HCT116 (cell line): ENCODE data around the gene STX1A. TPM values are rescaled to one million over a fixed set of nuclear protein-coding genes. Genes with fewer than 3 reads are reported as not detected.

ENCODE experiments used
- ATAC-seq: fragments of 200-7000 bp; cut with Tn5 transposase; 2 replicates; pipeline ENCODE4 v1.9.1; 2020; ENCODE audit warnings: mild to moderate bottlenecking, moderate library complexity
- BruUV-seq: library from RNA; stranded (reverse); fragments of 400-500 nt; replicated peaks from 2 replicates; lab custom pipeline; 2021; lab: Mats Ljungman, UMichigan
- CTCF ChIA-PET: fragments of 300-600 bp; sonication (Branson Sonifier 250); formaldehyde crosslinking; loops from one replicate; lab custom pipeline; 2021; ENCODE audit warnings: antibody characterized with exemption; lab: Charles Lee
- POLR2A ChIA-PET: fragments of 300-600, 350-600 bp; sonication (Branson Sonifier 250); formaldehyde crosslinking; loops from one replicate; lab custom pipeline; 2021; ENCODE audit warnings: antibody characterized with exemption; lab: Charles Lee
- RAD21 ChIA-PET, 2 experiments: fragments of 300-600 bp; sonication (Branson Sonifier 250); formaldehyde crosslinking; loops; one replicate each; lab custom pipeline; 2023; ENCODE audit warnings: low total read pairs in 2 of 2; ENCODE audit not compliant: uncharacterized antibody in 2 of 2, unreplicated experiment in 2 of 2, low non-redundant PET in 1 of 2; lab: Charles Lee
- DNase-seq: peaks from one replicate; pipeline ENCODE4 v3.0.0-alpha.2; 2010; ENCODE audit warnings: low read depth, low spot score
- H2AFZ ChIP-seq: fragments of 200-600 bp; shearing (Covaris generic), sonication (generic); 2 replicates; pipeline ENCODE4 v1.6.1; 2017; ENCODE audit warnings: low read depth, mixed run types, mixed read lengths, antibody characterized with exemption, low read length; ENCODE audit not compliant: poor library complexity, severe bottlenecking
- H3K27ac ChIP-seq: 2 replicates; pipeline ENCODE4 v1.5.1; 2012; ENCODE audit warnings: low read depth, low read length
- H3K27me3 ChIP-seq: fragments of 200-600 bp; sonication (generic); 2 replicates; pipeline ENCODE4 v1.6.1; 2016; ENCODE audit warnings: mixed run types, low read length, mixed read lengths; ENCODE audit not compliant: insufficient read depth
- H3K36me3 ChIP-seq, 2 experiments: fragments of 200-500 bp in 1 of 2; fragments of 200-600 bp in 1 of 2; sonication (Bioruptor generic) in 1 of 2; sonication (generic) in 1 of 2; 2 replicates each; pipeline versions ENCODE4 v1.5.1 to v1.6.1; 2014 to 2016; ENCODE audit warnings: low read length in 2 of 2, inconsistent platforms in 1 of 2, mixed read lengths in 1 of 2, mixed run types in 1 of 2; ENCODE audit not compliant: insufficient read depth in 2 of 2, control insufficient read depth in 1 of 2
- H3K4me1 ChIP-seq, 2 experiments: fragments of 200-600 bp in 1 of 2; sonication (generic) in 1 of 2; 2 replicates each; pipeline versions ENCODE4 v1.5.1 to v1.6.1; 2012 to 2017; ENCODE audit warnings: low read length in 2 of 2, inconsistent platforms in 1 of 2, mild to moderate bottlenecking in 1 of 2, mixed read lengths in 1 of 2, mixed run types in 1 of 2, moderate library complexity in 1 of 2; ENCODE audit not compliant: insufficient read depth in 2 of 2, control insufficient read depth in 1 of 2
- H3K4me2 ChIP-seq: fragments of 200-600 bp; sonication (generic); 2 replicates; pipeline ENCODE4 v1.6.1; 2017; ENCODE audit warnings: mixed run types, low read length, mixed read lengths
- H3K4me3 ChIP-seq, 2 experiments: fragments of 200-600 bp in 1 of 2; sonication (generic) in 1 of 2; replicated peaks in 1 of 2; 2 replicates each; pipeline ENCODE4 v1.5.1; 2011 to 2016; ENCODE audit warnings: low read length in 2 of 2, control low read depth in 1 of 2, low read depth in 1 of 2, mild to moderate bottlenecking in 1 of 2, mixed read lengths in 1 of 2, mixed run types in 1 of 2
- H3K79me2 ChIP-seq: fragments of 200-600 bp; sonication (generic); 2 replicates; pipeline ENCODE4 v1.6.1; 2017; ENCODE audit warnings: mild to moderate bottlenecking, mixed run types, low read length, moderate library complexity, mixed read lengths; ENCODE audit not compliant: insufficient read depth
- H3K9ac ChIP-seq: fragments of 200-600 bp; sonication (generic); 2 replicates; pipeline ENCODE4 v1.6.1; 2016; ENCODE audit warnings: low read length, mixed read lengths
- H3K9me2 ChIP-seq: fragments of 200-600 bp; sonication (generic), shearing (Covaris generic); 2 replicates; pipeline ENCODE4 v1.6.1; 2017; ENCODE audit warnings: mixed run types, mild to moderate bottlenecking, moderate library complexity; ENCODE audit not compliant: insufficient read depth
- H3K9me3 ChIP-seq, 2 experiments: fragments of 200-500 bp in 1 of 2; fragments of 200-600 bp in 1 of 2; sonication (Bioruptor generic) in 1 of 2; sonication (generic) in 1 of 2; 2 replicates each; pipeline ENCODE4 v1.6.1; 2014 to 2017; ENCODE audit warnings: low read length in 2 of 2, mixed read lengths in 2 of 2, inconsistent platforms in 1 of 2, low read depth in 1 of 2, mild to moderate bottlenecking in 1 of 2, mixed run types in 1 of 2, moderate library complexity in 1 of 2; ENCODE audit not compliant: control insufficient read depth in 1 of 2, insufficient read depth in 1 of 2
- H4K20me1 ChIP-seq: fragments of 200-600 bp; sonication (generic), shearing (Covaris generic); 2 replicates; pipeline ENCODE4 v1.6.1; 2017; ENCODE audit warnings: mixed run types, mild to moderate bottlenecking, moderate library complexity; ENCODE audit not compliant: insufficient read depth
- CBX3 ChIP-seq: IDR thresholded peaks from 2 replicates; pipeline ENCODE4 v1.6.1; 2012; ENCODE audit warnings: low read depth
- EZH2phosphoT487 ChIP-seq: fragments of 200-600 bp; IDR thresholded peaks from 2 replicates; pipeline ENCODE4 v1.6.1; 2018; ENCODE audit warnings: antibody characterized with exemption, borderline replicate concordance
- FOSL1 ChIP-seq: IDR thresholded peaks from 2 replicates; pipeline ENCODE4 v1.6.1; 2012; ENCODE audit warnings: low read depth
- POLR2A ChIP-seq: IDR thresholded peaks from 2 replicates; pipeline ENCODE4 v1.7.0; 2011; ENCODE audit warnings: borderline replicate concordance; ENCODE audit not compliant: insufficient read depth, insufficient read length; ENCODE audit errors: extremely low read depth
- SRF ChIP-seq: IDR thresholded peaks from 2 replicates; pipeline ENCODE4 v1.6.1; 2012; ENCODE audit warnings: low read depth
- TCF7L2 ChIP-seq: IDR thresholded peaks from 2 replicates; pipeline ENCODE4 v1.7.0; 2011; ENCODE audit warnings: borderline replicate concordance, inconsistent platforms; ENCODE audit not compliant: insufficient read depth, insufficient read length; ENCODE audit errors: extremely low read depth
- YY1 ChIP-seq: IDR thresholded peaks from 2 replicates; pipeline ENCODE4 v1.6.1; 2011; ENCODE audit warnings: low read length, low read depth, moderate library complexity, mild to moderate bottlenecking; ENCODE audit not compliant: insufficient replicate concordance; ENCODE audit errors: extremely low read depth
- ZFX ChIP-seq: fragments of 450-650 bp; IDR thresholded peaks from 2 replicates; pipeline ENCODE4 v1.6.1; 2017
- intact Hi-C: fragments of 100-400 bp; cut with micrococcal nuclease; formaldehyde crosslinking; loops from 2 replicates; pipeline ENCODE4 v1.10.0; 2022
- total RNA-seq: library from RNA; stranded (reverse); gene quantifications from one replicate; pipeline ENCODE4 v1.2.1, GENCODE V29; 2021; ENCODE audit not compliant: unreplicated experiment
- TF ChIP-seq, protein P1 (sequence below): IDR thresholded peaks from 2 replicates; pipeline ENCODE4 v1.6.1; 2012; ENCODE audit warnings: low read depth
- TF ChIP-seq, protein P2 (sequence below), 3 experiments: fragments of 200-600 bp in 1 of 3; sonication (generic) in 1 of 3; IDR thresholded peaks in 2 of 3; conservative IDR thresholded peaks in 1 of 3; 2 replicates each; pipeline ENCODE4 v1.5.1; 2012 to 2017; ENCODE audit warnings: low read depth in 2 of 3, low read length in 2 of 3, antibody characterized with exemption in 1 of 3, borderline replicate concordance in 1 of 3, control low read depth in 1 of 3, mild to moderate bottlenecking in 1 of 3, mixed read lengths in 1 of 3, mixed run types in 1 of 3, moderate library complexity in 1 of 3; ENCODE audit not compliant: insufficient read depth in 1 of 3
- TF ChIP-seq, protein P3 (sequence below): IDR thresholded peaks from 2 replicates; pipeline ENCODE4 v1.6.1; 2012

STX1A gene
- total RNA-seq, 1 experiment from 2014 or later, result 39.4 TPM

DNA sequence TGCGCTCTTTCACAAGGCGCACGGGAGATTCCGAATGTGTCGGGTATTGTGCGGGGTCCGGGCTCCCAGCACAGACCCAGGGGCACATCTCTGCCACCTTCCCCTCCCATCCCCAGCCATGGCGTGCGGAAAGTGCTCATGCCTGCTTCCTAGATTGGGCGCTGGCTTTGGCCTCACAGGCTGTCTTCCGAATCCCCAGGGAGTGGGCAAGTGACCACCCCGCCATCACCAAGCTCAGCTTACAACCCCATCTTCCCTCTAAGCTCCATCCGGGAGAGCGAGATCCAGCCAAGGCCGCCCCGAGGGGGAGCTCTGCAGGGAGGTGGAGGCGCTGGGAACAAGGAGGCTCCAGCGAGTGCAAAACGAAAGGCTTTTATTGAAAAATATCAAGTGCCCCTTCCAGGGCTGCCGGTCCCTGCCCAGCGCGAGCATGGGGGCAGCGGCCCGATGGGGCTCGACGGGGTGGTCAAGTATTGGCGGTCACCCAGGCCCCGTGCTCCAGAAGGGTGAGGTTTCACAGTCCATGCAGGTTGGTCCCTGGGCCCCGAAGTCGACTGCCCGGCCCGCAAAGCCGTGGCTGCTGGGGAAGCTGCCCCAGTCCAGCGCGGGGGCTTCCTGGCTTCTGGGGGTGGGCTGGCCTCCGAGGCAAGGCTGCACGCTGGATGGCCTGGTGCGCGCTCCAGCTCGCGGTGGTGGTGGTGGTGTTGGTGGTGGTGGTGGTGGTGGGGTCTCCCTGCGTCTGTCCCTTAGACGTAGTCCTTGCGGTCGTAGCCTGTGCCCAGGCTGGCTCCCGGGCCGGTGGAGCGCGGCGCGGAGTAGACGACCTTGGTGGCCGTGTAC lies 49.4 kb upstream of the STX1A start:
- Histone ChIP-seq H3K9me3 (no peaks in the 10 kb centered on the region), H3K9me2 (no peaks in the 10 kb centered on the region), H3K27me3 (no peaks in the 10 kb centered on the region), H3K4me3 (0 out of 4 replicates have a peak overlapping the region, but pooled peaks of 1 of the 2 experiments have one; percentile 66), H2AFZ (no peak overlapping the region), H3K4me2 (peak overlapping the region; percentile 95), H3K9ac (no peak overlapping the region), H3K79me2 (no peaks in the 10 kb centered on the region), H3K36me3 (no peaks in the 10 kb centered on the region), H3K27ac (peak overlapping the region; percentile 78; the same call in 1 of the 2 replicates), H4K20me1 (no peaks in the 10 kb centered on the region), H3K4me1 (peaks cover 10 to 24% of the 10 kb centered on the region in 2 experiments; a peak in 3 of 4 replicates)
- DNase-seq (no peak), ATAC-seq (no peak)
- ChIA-PET RAD21 (no interaction called here), POLR2A (no interaction called here), CTCF (no interaction called here)
- no TSS peak for BruUV-seq
- intact Hi-C loops, result no loop called here
- TF ChIP-seq ZFX, result no peak
- TF ChIP-seq, protein P1, sequence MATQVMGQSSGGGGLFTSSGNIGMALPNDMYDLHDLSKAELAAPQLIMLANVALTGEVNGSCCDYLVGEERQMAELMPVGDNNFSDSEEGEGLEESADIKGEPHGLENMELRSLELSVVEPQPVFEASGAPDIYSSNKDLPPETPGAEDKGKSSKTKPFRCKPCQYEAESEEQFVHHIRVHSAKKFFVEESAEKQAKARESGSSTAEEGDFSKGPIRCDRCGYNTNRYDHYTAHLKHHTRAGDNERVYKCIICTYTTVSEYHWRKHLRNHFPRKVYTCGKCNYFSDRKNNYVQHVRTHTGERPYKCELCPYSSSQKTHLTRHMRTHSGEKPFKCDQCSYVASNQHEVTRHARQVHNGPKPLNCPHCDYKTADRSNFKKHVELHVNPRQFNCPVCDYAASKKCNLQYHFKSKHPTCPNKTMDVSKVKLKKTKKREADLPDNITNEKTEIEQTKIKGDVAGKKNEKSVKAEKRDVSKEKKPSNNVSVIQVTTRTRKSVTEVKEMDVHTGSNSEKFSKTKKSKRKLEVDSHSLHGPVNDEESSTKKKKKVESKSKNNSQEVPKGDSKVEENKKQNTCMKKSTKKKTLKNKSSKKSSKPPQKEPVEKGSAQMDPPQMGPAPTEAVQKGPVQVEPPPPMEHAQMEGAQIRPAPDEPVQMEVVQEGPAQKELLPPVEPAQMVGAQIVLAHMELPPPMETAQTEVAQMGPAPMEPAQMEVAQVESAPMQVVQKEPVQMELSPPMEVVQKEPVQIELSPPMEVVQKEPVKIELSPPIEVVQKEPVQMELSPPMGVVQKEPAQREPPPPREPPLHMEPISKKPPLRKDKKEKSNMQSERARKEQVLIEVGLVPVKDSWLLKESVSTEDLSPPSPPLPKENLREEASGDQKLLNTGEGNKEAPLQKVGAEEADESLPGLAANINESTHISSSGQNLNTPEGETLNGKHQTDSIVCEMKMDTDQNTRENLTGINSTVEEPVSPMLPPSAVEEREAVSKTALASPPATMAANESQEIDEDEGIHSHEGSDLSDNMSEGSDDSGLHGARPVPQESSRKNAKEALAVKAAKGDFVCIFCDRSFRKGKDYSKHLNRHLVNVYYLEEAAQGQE, result no peak
- no peak for TF ChIP-seq CBX3
- TF ChIP-seq FOSL1, result no peak
- no peak for TF ChIP-seq SRF
- no peak for TF ChIP-seq YY1
- TF ChIP-seq POLR2A, result no peak
- no peak for TF ChIP-seq TCF7L2
- no peak for TF ChIP-seq EZH2phosphoT487
- TF ChIP-seq, protein P2, sequence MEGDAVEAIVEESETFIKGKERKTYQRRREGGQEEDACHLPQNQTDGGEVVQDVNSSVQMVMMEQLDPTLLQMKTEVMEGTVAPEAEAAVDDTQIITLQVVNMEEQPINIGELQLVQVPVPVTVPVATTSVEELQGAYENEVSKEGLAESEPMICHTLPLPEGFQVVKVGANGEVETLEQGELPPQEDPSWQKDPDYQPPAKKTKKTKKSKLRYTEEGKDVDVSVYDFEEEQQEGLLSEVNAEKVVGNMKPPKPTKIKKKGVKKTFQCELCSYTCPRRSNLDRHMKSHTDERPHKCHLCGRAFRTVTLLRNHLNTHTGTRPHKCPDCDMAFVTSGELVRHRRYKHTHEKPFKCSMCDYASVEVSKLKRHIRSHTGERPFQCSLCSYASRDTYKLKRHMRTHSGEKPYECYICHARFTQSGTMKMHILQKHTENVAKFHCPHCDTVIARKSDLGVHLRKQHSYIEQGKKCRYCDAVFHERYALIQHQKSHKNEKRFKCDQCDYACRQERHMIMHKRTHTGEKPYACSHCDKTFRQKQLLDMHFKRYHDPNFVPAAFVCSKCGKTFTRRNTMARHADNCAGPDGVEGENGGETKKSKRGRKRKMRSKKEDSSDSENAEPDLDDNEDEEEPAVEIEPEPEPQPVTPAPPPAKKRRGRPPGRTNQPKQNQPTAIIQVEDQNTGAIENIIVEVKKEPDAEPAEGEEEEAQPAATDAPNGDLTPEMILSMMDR (IDR thresholded peaks at IDR 0.05 in 2 of 3, conservative IDR thresholded peaks at IDR 0.05 in 1 of 3; ENCODE audit: borderline replicate concordance in 1 of 3, insufficient read depth in 1 of 3, low read depth in 2 of 3, low read length in 2 of 3), result no peak
- TF ChIP-seq, protein P3, sequence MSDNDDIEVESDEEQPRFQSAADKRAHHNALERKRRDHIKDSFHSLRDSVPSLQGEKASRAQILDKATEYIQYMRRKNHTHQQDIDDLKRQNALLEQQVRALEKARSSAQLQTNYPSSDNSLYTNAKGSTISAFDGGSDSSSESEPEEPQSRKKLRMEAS, result no peak
